Measurements from ENCODE around the gene HYLS1. TPM values are rescaled to one million over a fixed set of nuclear protein-coding genes. Genes with fewer than 3 reads are reported as not detected.

Gene HYLS1
- 6.9 and 7.4 TPM in 2 replicates for total RNA-seq

GRCh38 chr11:125887373-125888324 is at the start of gene HYLS1:
Gene HYLS1 (plus strand): TSS chr11:125887668. CDS start chr11:125899369, 11,701 bp downstream.

GRCh38 chr11:125902927-125903710 is 15.7 kb downstream of the HYLS1 start, which contains the start of gene PUS3:
Gene PUS3 (minus strand): TSS chr11:125903206. CDS start chr11:125896284, 6,922 bp downstream.

GRCh38 chr11:125903711-125904659 is 16.5 kb downstream of the HYLS1 start, which contains the start of gene DDX25:
Gene DDX25 (plus strand): TSS chr11:125904508. CDS start chr11:125904518, 10 bp downstream.

GRCh38 chr11:125945797-125946520 is 58.5 kb downstream of the HYLS1 start, which contains the start of gene VSIG10L2:
Gene VSIG10L2 (plus strand): TSS chr11:125946044. CDS start chr11:125946056, 12 bp downstream.

Other genes starting within 250 kb of the HYLS1 start
- not detected in 2 replicates for gene ACRV1, start 206.8 kb upstream of the HYLS1 start, total RNA-seq
- gene PATE1, start 141.4 kb upstream of the HYLS1 start, total RNA-seq = not detected in 2 replicates
- 0.22 TPM in 1 of 2 replicates, not detected in the other for gene PATE2, start 108.8 kb upstream of the HYLS1 start, total RNA-seq
- gene PATE3, start 99.5 kb upstream of the HYLS1 start, total RNA-seq = not detected in 2 replicates
- not detected in 2 replicates for gene PATE4, start 54.4 kb upstream of the HYLS1 start, total RNA-seq
- gene PUS3, start 15.5 kb downstream of the HYLS1 start, total RNA-seq = 7.4 and 13.1 TPM in 2 replicates
- gene DDX25, start 16.8 kb downstream of the HYLS1 start, total RNA-seq = 0.11 TPM in 1 of 2 replicates, not detected in the other
- 0.09 TPM in 1 of 2 replicates, not detected in the other for gene VSIG10L2, start 58.4 kb downstream of the HYLS1 start, total RNA-seq
- 1.8 and 2.3 TPM in 2 replicates for gene CDON, start 175.2 kb downstream of the HYLS1 start, total RNA-seq

Measured in dermis lymphatic vessel endothelial cell (primary cell).